ENCODE results near the gene NSUN5. TPM values are rescaled to one million over a fixed set of nuclear protein-coding genes. Genes with fewer than 3 reads are reported as not detected.

NSUN5 gene
- total RNA-seq, 1 experiment from 2014 or later = 70.4 TPM

DNA sequence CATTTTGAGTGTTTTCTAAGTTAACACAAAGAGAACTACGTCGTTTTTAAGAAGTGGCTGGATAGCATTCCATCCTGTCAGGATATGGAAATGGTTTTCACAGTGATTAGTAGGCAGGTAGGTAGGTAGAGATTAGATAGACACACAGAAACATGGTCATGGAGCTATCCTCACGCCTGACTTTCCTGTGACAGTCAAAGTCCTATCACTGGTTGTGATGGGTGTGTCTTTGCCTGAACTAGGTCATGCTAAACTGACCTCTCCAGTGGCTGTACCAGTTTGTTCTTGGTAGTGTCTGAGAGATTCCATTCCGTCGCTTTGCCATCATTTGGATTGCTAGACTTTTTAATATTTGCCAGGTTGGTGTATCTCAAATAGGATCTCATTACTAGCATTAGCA is 47.5 kb upstream of the NSUN5 start:
- no peaks in the 10 kb centered on the region for H3K9me3 ChIP-seq (ENCODE audit: control insufficient read depth in 1 of 2, insufficient read depth in 1 of 2, low read depth in 1 of 2, low read length in 2 of 2)
- POLR2A ChIA-PET = no interaction called here
- RAD21 ChIA-PET (ENCODE audit: low non-redundant PET in 1 of 2, low total read pairs in 2 of 2, uncharacterized antibody in 2 of 2, unreplicated experiment in 2 of 2) = no interaction called here
- no peak overlapping the region for H3K27ac ChIP-seq (ENCODE audit: low read depth, low read length)
- no peak for DNase-seq (ENCODE audit: low read depth, low spot score)
- CTCF ChIA-PET = interaction anchor here (1.0 kb wide), 1 partner anchor 13 kb away, joined by 3 read pairs; no protein-coding TSS in a partner anchor
- H3K4me3 ChIP-seq (replicated peaks in 1 of 2; ENCODE audit: low read depth in 1 of 2, low read length in 2 of 2) = no peak overlapping the region
- H2AFZ ChIP-seq (ENCODE audit: low read depth, low read length, poor library complexity, severe bottlenecking) = no peak overlapping the region
- intact Hi-C loops (cut with micrococcal nuclease) = no loop called here
- no TSS peak for BruUV-seq (replicated peaks)
- no peaks in the 10 kb centered on the region for H3K9me2 ChIP-seq (ENCODE audit: insufficient read depth)
- TF ChIP-seq ZFX (IDR thresholded peaks at IDR 0.05) (no peak), SIN3A (IDR thresholded peaks at IDR 0.05; ENCODE audit: low read depth) (no peak), CEBPB (IDR thresholded peaks at IDR 0.05; ENCODE audit: low read depth) (no peak), EZH2 (IDR thresholded peaks at IDR 0.05) (no peak), EGR1 (IDR thresholded peaks at IDR 0.05; ENCODE audit: low read depth) (no peak), YY1 (IDR thresholded peaks at IDR 0.05; ENCODE audit: extremely low read depth, insufficient replicate concordance, low read depth, low read length) (no peak), EZH2phosphoT487 (IDR thresholded peaks at IDR 0.05; ENCODE audit: borderline replicate concordance) (no peak)
- H3K4me1 ChIP-seq (ENCODE audit: control insufficient read depth in 1 of 2, insufficient read depth in 2 of 2, low read length in 2 of 2) = peaks cover 0 to 3% of the 10 kb centered on the region in 2 experiments; a peak in 1 of 4 replicates
- H4K20me1 ChIP-seq (ENCODE audit: insufficient read depth) = no peaks in the 10 kb centered on the region
- H3K36me3 ChIP-seq (ENCODE audit: control insufficient read depth in 1 of 2, insufficient read depth in 2 of 2, low read length in 2 of 2) = no peaks in the 10 kb centered on the region
- no peak overlapping the region for H3K4me2 ChIP-seq (ENCODE audit: low read length)
- no peaks in the 10 kb centered on the region for H3K27me3 ChIP-seq (ENCODE audit: insufficient read depth, low read length)
- no peak overlapping the region for H3K9ac ChIP-seq (ENCODE audit: low read length)
- no peak for ATAC-seq
- H3K79me2 ChIP-seq (ENCODE audit: insufficient read depth, low read length) = no peaks in the 10 kb centered on the region

DNA sequence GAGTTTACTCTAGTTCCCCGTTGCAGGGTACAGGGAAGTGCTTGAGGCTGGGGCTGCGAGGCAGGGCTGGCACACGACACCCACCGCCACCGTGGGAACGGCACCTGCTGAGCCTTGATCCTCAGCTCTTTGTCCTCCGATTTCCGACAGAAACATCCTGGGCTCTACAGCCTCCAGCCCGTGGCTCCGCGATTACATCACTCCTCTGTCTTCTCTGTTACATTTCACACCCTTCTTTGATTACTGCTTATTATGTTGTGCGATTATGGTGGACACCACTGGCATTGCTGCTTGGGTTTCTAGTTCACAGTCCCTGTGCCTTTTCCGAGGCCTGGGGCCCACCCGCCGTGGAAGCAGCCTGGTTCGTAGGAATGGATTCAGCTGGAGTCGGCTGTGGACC is 46.2 kb upstream of the NSUN5 start:
- intact Hi-C loops (cut with micrococcal nuclease) = no loop called here
- H3K27ac ChIP-seq (ENCODE audit: low read depth, low read length) = no peak overlapping the region
- H3K79me2 ChIP-seq (ENCODE audit: insufficient read depth, low read length) = no peaks in the 10 kb centered on the region
- no peak overlapping the region for H2AFZ ChIP-seq (ENCODE audit: low read depth, low read length, poor library complexity, severe bottlenecking)
- H3K9ac ChIP-seq (ENCODE audit: low read length) = no peak overlapping the region
- peaks cover 0 to 3% of the 10 kb centered on the region in 2 experiments; a peak in 1 of 4 replicates for H3K4me1 ChIP-seq (ENCODE audit: control insufficient read depth in 1 of 2, insufficient read depth in 2 of 2, low read length in 2 of 2)
- no peaks in the 10 kb centered on the region for H4K20me1 ChIP-seq (ENCODE audit: insufficient read depth)
- ChIA-PET POLR2A (no interaction called here), RAD21 (ENCODE audit: low non-redundant PET in 1 of 2, low total read pairs in 2 of 2, uncharacterized antibody in 2 of 2, unreplicated experiment in 2 of 2) (no interaction called here), CTCF (no interaction called here)
- no peaks in the 10 kb centered on the region for H3K9me3 ChIP-seq (ENCODE audit: control insufficient read depth in 1 of 2, insufficient read depth in 1 of 2, low read depth in 1 of 2, low read length in 2 of 2)
- no peak for TF ChIP-seq FOSL1 (IDR thresholded peaks at IDR 0.05; ENCODE audit: low read depth)
- TF ChIP-seq RAD21 (IDR thresholded peaks at IDR 0.05; ENCODE audit: low read depth) = no peak
- TF ChIP-seq SP1 (IDR thresholded peaks at IDR 0.05; ENCODE audit: low read depth) = no peak
- no peak for TF ChIP-seq SRF (IDR thresholded peaks at IDR 0.05; ENCODE audit: low read depth)
- TF ChIP-seq EZH2phosphoT487 (IDR thresholded peaks at IDR 0.05; ENCODE audit: borderline replicate concordance) = no peak
- no peak overlapping the region for H3K4me3 ChIP-seq (replicated peaks in 1 of 2; ENCODE audit: low read depth in 1 of 2, low read length in 2 of 2)
- no peaks in the 10 kb centered on the region for H3K36me3 ChIP-seq (ENCODE audit: control insufficient read depth in 1 of 2, insufficient read depth in 2 of 2, low read length in 2 of 2)
- ATAC-seq (no peak), DNase-seq (ENCODE audit: low read depth, low spot score) (no peak)
- no peaks in the 10 kb centered on the region for H3K27me3 ChIP-seq (ENCODE audit: insufficient read depth, low read length)
- BruUV-seq (replicated peaks) = no TSS peak
- no peaks in the 10 kb centered on the region for H3K9me2 ChIP-seq (ENCODE audit: insufficient read depth)
- H3K4me2 ChIP-seq (ENCODE audit: low read length) = no peak overlapping the region

All from HCT116 (cell line).